ENCODE data around the gene FEN1.

Gene FEN1

GRCh38 chr11:61791737-61792309 is 888 bp upstream of the FEN1 start:
- H3K4me3 ChIP-seq: peak overlapping the region; percentile 55 to 86 (median 68)
- H3K27ac ChIP-seq: peak overlapping the region; percentile 78 to 100 (median 98)

GRCh38 chr11:61793083-61793828 is 545 bp downstream of the FEN1 start:
- H3K27ac ChIP-seq: peak overlapping the region; percentile 78 to 100 (median 98)
- H3K4me3 ChIP-seq: peak overlapping the region; percentile 55 to 86 (median 68)

GRCh38 chr11:61793829-61794204 is 1.1 kb downstream of the FEN1 start:
- H3K27ac ChIP-seq: peak overlapping the region in 3 of 21 experiments; percentile 95 to 99 (median 96)
- peak overlapping the region in 4 of 7 experiments; percentile 55 to 86 (median 66) for H3K4me3 ChIP-seq

- H3K4me3 ChIP-seq: no peak overlapping the region
- H3K27ac ChIP-seq: no peak overlapping the region
Observed at GRCh38 chr11:61794579-61794978, 1.9 kb downstream of the FEN1 start.

GRCh38 chr11:61795459-61795858 is 2.7 kb downstream of the FEN1 start:
- Histone ChIP-seq H3K4me3 (no peak overlapping the region), H3K27ac (no peak overlapping the region)

- no peak overlapping the region for H3K4me3 ChIP-seq
- no peak overlapping the region for H3K27ac ChIP-seq
Observed at GRCh38 chr11:61795876-61796526, 3.3 kb downstream of the FEN1 start.

- H3K27ac ChIP-seq: peak overlapping the region in 5 of 21 experiments; percentile 2 to 55 (median 36)
- no peak overlapping the region for H3K4me3 ChIP-seq
Observed at GRCh38 chr11:61797263-61797944, 4.7 kb downstream of the FEN1 start.

- Histone ChIP-seq H3K27ac (no peak overlapping the region), H3K4me3 (no peak overlapping the region)
Observed at GRCh38 chr11:61799665-61800284, 7.1 kb downstream of the FEN1 start.

GRCh38 chr11:61800331-61801281 is 7.9 kb downstream of the FEN1 start:
- Histone ChIP-seq H3K4me3 (no peak overlapping the region), H3K27ac (no peak overlapping the region)

- Histone ChIP-seq H3K4me3 (no peak overlapping the region), H3K27ac (no peak overlapping the region)
Observed at GRCh38 chr11:61802605-61803004, 9.9 kb downstream of the FEN1 start.

GRCh38 chr11:61803889-61804647 is 11.4 kb downstream of the FEN1 start:
- H3K4me3 ChIP-seq: no peak overlapping the region
- no peak overlapping the region for H3K27ac ChIP-seq

- Histone ChIP-seq H3K27ac (no peak overlapping the region), H3K4me3 (no peak overlapping the region)
Observed at GRCh38 chr11:61805146-61805545, 12.4 kb downstream of the FEN1 start.

GRCh38 chr11:61806785-61807184 is 14.1 kb downstream of the FEN1 start:
- no peak overlapping the region for H3K27ac ChIP-seq
- H3K4me3 ChIP-seq: no peak overlapping the region

GRCh38 chr11:61810671-61811175 is 18.0 kb downstream of the FEN1 start:
- H3K27ac ChIP-seq: no peak overlapping the region

GRCh38 chr11:61811831-61812230 is 19.1 kb downstream of the FEN1 start:
- no peak overlapping the region for H3K27ac ChIP-seq
- H3K4me3 ChIP-seq: no peak overlapping the region

More at GRCh38 chr11:61810671-61811175, 18.0 kb downstream of the FEN1 start:
- no peak overlapping the region for H3K4me3 ChIP-seq

- no peak overlapping the region for H3K4me3 ChIP-seq
- H3K27ac ChIP-seq: no peak overlapping the region
Observed at GRCh38 chr11:61812736-61813411, 20.2 kb downstream of the FEN1 start.

- H3K4me3 ChIP-seq: peak overlapping the region; percentile 50 to 82 (median 53)
- H3K27ac ChIP-seq: peak overlapping the region in 19 of 21 experiments; percentile 27 to 96 (median 88)
Observed at GRCh38 chr11:61814247-61814957, 21.7 kb downstream of the FEN1 start.
